HG03457 (cell line): ENCODE results near the gene NRM.
"Not testable (repeated sequence)": the region's sequence is repeated elsewhere in the genome, so short reads cannot be mapped to it uniquely, and the experiment has no call there.

Experiments
- ATAC-seq: cut with Tn5 transposase; IDR thresholded peaks from one replicate; pipeline ENCODE4 v1.9.1; 2021; ENCODE audit warnings: moderate number of reproducible peaks; ENCODE audit not compliant: unreplicated experiment

The NRM gene, protein sequence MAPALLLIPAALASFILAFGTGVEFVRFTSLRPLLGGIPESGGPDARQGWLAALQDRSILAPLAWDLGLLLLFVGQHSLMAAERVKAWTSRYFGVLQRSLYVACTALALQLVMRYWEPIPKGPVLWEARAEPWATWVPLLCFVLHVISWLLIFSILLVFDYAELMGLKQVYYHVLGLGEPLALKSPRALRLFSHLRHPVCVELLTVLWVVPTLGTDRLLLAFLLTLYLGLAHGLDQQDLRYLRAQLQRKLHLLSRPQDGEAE

DNA sequence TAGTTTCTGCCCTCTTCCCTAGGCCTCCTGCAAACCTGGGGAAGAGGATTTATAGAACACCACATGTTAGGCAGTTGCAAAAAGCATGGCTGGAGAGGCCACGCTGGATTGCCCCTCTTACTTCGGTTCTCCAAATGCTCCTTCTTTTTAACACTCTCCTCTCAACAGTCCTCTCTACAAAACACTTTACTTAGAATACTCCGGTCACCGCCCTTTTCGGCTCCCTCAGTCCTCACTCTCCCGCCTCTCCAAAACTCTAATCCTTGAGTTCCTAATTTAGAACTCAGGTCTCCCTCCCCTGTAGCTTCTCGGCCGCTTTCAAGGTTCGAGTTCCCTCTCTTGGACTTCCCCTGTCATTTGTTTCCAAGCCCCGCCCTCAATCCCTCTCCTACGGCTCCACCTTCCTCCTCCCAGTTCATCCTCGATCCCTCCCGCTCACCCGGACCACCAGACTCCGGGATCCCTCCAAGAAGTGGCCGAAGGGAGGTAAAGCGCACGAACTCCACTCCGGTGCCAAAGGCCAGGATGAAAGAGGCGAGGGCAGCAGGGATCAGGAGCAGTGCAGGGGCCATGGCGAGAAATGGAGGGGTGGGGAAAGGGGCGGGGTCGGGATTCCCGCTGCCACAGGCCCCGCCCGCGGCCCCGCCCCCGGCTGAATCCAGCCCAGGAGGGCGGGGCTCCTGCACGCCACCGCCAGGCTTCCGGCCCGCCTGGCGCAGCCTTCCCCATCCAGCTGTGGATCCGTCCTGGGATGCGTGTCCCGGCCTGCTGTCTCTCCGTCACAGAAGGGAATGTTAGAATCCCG, at the start of gene NRM:
Gene NRM (minus strand): TSS at position 582 of the 805 bp plus-strand sequence. CDS start 10 bp downstream, at position 572.
- no peak for ATAC-seq

DNA sequence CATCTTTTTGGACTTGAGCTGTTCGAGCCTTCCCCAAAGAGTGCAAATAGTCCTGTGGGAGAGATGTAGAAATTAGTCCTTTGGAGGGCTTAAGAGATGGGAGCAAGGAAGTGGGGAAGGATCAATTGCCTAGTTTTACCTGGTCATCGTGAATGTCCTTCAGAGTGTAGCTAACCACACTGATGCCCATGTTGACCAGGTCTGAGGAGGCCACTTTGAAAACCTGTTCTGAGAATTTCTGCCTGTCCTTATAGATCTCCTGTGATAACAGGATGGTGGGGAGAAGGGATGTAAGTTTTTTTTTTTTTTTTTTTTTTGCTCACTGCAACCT, 49.7 kb upstream of the NRM start:
- no peak for ATAC-seq

DNA sequence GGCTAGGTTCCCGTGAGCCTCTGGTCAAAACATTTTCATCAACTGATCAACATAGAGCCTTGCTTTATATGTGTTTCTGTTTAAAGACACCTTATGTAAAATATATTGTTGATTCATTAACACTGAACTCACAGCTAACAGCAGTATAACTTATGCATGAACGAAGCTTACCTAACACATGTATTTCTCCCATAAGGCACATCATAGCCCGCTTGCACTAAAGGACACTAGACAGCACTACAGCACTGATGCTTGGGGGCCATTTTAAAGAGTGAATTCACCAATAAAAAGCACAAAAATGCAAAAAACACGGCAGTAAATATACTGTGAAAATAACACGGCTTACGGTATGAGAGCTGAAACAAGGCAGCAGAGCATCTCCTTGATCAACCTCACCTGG, 47.7 kb upstream of the NRM start:
- no peak for ATAC-seq

DNA sequence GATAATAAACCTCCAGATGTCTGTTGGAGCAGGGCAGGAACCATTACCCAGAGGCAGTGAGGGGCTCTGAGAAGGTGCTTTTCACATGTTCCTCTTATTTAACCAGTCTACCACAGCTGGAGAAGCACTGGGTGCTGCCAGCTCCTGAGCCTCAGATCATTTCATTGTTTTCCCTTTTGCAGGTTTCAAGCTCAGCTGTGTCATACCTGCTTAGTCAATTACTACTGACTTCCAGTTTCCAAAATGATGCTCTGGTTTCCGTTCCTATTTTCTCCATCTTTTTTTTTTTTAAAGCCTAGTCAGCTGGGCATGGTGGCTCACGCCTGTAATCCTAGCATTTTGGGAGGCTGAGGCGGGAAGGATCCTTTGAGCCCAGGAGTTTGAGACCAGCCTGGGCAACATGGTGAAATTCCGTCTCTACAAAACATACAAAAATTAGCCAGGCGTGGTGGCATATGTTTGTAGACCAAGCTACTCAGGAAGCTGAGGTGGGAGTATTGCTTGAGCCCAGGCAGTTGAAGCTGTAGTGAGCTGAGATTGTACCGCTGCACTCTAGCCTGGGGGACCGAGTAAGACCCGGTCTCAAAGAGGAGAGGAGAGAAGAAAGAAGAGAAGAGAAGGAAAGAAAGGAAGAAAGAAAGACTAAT, 45.0 kb upstream of the NRM start:
- ATAC-seq: no peak

DNA sequence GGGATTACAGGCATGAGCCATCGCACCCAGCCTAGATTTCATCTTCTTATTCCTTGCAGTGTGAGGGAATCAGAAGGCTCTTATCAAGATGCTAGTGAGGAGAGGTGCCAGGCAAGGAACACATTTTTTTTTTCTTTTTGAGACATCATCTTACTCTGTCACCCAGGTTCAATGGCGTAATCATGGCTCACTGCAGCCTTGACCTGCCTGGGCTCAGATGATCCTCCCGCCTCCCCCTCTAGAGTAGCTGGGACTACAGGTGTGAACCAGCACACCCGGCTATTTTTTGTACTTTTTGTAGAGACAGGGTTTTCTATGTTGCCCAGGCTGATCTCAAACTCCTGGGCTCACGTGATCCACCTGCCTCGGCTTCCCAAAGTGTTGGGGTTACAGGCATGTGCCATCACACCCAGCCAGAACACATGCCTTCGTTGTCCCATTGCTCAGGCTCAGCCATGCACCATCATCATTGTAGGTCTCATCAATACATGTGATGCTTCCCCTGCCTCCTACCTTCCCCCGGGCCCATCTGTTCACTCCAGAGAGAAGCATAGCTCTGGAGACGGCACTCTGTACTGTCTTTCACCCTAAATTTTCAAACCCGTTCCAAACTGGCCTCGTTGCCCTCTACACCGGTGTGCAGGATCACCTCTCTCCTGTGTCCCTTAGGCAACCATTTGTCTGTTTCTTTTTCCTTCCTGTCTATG, 41.6 kb upstream of the NRM start:
- no peak for ATAC-seq

DNA sequence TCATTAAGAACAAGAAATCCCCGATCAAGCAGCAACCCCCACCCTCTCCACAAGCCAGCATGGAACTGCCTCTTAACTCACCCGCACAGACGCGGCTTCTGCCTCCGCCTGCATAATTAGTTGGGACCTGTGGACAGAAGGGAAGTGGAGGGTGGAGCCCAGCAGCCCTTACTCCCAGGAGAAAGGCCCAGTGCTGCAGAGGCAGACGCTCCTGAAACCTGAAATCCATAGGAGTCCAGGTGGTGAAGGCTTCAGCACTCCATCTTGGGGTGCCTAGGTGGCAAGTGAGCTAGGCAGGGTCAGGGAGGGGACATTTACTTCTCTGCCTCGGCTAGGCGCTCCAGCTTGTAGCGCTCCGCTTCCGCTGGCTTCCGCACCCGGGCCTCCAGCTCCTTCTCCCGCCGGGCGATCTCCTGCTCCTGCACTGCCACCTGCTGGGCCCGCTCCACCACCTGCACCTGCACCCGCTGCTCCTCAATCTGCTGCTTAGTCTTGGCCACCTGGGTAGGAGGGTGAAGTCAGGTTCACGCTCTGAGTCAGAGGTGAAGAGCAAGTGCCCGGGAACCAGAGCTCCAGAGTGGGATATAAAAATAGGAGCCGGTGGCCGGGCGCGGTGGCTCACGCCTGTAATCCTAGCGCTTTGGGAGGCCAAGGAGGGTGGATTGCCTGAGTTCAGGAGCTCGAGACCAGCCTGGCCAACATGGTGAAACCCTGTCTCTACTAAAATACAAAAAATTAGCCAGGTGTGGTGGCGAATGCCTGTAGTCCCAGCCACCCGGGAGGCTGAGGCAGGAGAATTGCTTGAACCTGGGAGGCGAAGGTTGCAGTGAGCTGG, 40.0 kb upstream of the NRM start:
- no peak for ATAC-seq

DNA sequence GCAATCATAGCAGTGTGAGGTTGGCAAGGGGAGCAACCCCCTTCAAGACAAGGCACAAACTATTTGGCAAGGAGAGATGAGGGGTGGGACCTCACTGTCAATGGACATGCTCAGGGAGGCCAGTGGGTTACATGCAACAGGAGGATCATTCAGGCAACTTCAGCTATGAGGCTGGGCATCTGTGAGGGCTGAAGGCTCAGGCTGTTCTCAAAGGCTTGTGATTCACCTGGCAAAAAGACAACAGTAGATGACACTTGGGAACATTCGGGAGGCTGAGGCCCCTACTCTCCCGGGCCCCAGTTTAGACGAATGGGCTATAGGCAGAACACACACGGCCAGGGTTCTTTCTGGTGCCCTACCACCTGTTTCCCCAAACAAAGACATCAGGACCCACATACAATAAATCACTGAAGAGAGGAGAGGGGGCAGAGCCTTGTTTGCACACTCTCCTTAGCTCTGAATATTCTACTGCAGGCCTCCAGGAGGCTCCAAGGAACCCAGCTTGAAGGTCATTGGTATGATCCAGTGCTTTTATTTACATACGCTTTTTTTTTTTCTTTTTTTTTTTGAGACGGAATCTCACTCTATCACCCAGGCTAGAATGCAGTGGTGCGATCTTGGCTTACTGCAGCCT, 37.3 kb upstream of the NRM start:
- ATAC-seq: no peak

DNA sequence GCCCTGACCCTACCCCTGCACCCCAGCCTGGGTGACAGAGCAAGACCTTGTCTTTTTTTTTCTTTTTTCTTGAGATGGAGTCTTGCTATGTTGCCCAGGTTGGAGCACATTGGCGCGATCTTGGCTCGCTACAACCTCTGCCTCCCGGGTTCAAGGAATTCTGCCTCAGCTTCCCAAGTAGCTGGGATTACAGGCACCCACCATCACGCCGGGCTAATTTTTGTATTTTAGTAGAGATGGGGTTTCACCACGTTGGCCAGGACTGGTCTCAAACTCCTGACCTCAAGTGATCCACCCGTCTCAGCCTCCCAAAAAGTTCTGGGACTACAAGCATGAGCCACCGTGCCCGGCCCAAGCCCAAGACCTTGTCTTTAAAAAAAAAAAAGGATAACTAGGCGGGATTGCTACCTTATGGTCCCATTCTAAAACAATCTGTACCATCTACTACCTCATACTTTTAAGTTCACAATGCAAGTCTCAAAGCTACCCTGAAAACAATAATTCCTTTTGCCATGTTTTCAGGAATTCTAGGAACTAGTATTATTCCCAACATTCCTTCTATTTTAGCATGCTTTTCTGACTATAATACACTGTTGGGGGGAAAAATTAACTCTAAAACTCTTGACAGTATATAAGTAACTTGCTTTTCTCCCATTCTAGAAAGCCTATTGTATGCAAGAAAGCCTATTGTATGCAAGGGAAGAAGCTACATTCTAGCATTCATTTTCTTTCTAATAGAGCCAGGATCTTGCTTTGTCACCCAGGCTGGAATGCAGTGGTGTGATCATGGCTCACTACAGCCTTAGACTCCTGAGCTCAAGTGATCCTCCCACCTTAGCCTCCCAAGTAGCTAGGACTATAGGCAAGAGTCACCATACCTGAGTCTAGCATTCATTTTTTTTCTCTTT, 36.0 kb upstream of the NRM start:
- ATAC-seq: no peak

DNA sequence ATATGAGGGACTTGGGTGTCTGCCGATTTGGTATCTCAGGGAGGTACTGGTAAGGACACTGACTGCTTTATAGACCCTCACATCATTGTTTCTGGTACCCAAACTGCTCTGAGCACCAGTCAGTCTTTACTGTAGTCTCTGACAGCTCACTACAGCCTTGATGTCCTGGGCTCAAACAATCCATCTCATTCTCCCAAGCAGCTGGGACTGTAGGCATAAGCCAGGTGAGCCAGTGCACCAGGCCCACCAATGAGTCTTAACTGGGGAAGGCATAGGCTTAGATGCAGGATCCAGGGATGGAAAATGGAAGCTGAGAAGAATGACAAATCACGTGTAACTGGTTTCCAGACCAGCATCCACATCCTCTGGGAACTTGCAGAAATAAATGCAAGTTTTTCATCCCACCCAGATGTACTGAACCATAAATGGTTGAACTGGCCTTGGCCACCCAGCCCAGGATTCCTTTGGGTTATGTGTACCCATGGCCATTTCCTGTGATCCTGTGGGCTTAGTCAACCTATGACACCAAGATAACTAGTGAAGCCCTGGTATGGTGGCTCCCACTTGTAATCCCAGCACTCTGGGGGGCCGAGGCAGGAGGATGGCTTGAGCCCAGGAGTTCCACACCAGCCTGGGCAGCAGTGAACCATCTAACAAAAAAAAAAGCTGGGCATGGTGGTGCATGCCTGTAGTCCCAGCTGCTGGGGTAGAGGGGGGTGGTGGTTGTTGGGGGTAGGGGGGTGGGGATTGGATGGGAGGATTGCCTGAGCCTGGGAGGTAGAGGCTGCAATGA, 35.1 kb upstream of the NRM start:
- ATAC-seq: no peak

DNA sequence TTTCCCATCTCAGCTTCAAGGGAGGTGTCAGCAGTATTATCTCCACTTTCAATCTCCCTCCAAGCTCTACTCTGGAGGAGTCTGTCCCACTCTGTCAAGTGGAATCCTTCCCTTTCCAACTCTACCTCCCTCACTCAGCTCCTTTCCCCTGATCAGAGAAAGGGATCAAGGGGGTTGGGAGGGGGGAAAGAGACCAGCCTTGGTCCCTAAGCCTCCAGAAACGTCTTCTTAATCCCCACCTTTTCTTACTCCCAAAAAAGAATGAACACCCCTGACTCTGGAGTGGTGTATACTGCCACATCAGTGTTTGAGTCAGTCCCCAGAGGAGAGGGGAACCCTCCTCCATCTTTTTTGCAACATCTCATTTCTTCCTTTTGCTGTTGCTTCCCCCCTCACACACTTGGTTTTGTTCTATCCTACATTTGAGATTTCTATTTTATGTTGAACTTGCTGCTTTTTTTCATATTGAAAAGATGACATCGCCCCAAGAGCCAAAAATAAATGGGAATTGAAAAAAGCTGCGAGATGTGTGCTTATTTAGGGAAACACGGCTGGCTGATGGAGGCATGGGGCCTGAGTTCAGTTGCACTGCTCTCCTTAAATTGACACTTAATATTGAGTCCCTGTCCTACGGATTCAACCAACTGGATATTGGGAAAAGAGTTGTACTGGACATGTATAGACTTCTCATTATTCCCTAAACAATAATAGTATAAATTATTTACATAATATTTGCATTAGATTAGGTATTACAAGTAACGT, 34.3 kb upstream of the NRM start:
- no peak for ATAC-seq

DNA sequence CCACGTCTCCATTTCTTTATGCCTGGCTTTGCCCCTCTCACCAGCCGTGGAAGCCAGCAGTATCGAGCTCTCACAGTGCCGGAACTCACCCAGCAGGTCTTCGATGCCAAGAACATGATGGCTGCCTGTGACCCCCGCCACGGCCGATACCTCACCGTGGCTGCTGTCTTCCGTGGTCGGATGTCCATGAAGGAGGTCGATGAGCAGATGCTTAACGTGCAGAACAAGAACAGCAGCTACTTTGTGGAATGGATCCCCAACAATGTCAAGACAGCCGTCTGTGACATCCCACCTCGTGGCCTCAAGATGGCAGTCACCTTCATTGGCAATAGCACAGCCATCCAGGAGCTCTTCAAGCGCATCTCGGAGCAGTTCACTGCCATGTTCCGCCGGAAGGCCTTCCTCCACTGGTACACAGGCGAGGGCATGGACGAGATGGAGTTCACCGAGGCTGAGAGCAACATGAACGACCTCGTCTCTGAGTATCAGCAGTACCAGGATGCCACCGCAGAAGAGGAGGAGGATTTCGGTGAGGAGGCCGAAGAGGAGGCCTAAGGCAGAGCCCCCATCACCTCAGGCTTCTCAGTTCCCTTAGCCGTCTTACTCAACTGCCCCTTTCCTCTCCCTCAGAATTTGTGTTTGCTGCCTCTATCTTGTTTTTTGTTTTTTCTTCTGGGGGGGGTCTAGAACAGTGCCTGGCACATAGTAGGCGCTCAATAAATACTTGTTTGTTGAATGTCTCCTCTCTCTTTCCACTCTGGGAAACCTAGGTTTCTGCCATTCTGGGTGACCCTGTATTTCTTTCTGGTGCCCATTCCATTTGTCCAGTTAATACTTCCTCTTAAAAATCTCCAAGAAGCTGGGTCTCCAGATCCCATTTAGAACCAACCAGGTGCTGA, 33.3 kb upstream of the NRM start:
- ATAC-seq: not testable (repeated sequence)

DNA sequence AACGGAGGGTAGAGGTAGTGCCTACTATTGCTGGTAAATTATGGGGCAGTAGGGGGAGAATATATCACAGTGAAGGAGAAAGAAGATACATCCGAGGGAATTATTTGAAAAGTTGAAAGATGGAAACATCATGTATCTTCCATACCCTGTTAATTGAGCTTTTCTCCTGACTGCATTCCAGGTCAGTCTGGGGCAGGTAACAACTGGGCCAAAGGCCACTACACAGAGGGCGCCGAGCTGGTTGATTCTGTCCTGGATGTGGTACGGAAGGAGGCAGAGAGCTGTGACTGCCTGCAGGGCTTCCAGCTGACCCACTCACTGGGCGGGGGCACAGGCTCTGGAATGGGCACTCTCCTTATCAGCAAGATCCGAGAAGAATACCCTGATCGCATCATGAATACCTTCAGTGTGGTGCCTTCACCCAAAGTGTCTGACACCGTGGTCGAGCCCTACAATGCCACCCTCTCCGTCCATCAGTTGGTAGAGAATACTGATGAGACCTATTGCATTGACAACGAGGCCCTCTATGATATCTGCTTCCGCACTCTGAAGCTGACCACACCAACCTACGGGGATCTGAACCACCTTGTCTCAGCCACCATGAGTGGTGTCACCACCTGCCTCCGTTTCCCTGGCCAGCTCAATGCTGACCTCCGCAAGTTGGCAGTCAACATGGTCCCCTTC, 32.5 kb upstream of the NRM start:
- not testable (repeated sequence) for ATAC-seq

DNA sequence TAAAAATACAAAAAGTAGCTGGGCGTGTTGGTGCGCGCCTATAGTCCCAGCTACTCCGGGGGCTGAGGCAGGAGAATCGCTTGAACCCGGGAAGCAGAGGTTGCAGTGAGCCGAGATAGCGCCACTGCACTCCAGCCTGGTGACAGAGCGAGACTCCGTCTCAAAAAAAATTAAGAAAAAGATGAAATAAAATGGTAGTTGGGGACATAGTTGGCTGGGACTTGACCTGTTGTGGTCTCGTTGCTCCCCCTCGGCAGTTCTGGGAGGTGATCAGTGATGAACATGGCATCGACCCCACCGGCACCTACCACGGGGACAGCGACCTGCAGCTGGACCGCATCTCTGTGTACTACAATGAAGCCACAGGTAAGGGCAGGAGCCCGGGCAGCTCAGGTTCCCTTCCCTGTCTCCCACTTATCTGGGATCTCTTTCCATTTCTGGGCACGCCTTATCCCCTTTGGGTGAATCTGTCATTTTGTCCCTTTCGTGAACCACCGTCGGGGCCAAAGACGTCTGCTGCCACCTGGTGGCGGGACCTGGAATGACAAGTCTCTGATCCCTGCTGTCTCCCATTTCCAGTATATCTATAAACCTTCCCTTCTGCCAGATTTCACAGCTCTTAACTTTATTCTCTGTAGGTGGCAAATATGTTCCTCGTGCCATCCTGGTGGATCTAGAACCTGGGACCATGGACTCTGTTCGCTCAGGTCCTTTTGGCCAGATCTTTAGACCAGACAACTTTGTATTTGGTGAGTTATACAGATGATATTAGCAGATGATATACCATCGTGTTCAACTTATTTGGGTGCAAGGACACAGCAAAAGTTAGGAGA, 31.7 kb upstream of the NRM start:
- ATAC-seq: no peak

DNA sequence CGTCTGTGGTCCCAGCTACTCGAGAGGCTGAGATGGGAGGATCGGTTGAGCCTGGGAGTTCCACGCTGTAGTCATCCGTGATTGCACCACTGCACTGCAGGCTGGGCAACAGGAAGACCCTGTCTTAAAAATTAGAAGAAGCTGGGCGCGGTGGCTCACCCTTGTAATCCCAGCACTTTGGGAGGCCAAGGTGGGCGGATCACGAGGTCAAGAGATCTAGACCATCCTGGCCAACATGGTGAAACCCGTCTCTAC, 31.2 kb upstream of the NRM start:
- not testable (repeated sequence) for ATAC-seq
